Amniotic epithelial cell (primary cell): ENCODE results near the gene ZNF341.

Source experiments
- DNase-seq: peaks from one replicate; pipeline ENCODE4 v3.0.0-alpha.2; 2010; ENCODE audit warnings: low read depth

Gene ZNF341

DNA sequence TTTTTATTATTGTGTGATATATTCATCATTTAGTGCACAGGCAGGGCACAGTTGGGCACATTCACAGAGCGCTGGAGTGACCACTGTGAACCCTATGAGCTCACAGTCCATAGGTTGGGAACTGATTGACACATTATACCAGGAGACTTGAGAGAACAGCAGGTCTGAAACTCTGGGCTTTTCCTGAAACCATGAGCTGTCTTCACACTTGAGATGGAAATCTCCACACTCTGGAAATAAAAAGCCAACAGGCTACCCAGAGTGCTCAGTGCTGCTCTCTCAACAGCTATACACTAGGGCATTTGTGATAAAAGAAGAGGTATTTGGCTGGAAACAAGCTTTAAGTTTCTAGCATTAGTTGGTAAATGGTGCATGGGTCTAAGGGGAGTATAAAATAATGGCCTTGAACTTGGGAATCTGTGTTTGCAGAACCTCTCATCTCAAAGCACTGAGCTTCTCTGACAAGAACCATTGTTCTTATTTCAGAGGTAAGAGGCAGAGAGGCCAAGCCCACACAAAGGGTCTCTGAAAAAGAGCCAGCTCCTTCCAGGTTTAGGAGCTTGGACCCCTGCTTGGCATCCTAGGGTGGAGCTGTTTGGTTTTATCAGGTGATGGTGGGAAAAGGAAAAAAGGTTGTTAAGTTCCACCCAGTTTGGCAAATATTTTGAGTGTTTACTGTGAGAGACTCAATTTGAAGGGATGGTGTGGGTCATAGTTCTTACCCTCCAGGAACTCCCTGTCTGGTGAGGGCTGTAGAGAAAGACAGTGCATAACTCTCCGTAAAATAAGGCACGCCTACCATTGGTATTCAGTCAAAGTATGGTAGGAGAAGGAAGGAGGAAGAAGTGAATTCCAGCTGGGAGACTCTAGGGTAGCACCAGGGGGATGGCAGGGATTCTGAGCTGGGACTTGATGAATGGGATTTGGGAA, 93.8 kb downstream of the ZNF341 start:
- DNase-seq = no peak

DNA sequence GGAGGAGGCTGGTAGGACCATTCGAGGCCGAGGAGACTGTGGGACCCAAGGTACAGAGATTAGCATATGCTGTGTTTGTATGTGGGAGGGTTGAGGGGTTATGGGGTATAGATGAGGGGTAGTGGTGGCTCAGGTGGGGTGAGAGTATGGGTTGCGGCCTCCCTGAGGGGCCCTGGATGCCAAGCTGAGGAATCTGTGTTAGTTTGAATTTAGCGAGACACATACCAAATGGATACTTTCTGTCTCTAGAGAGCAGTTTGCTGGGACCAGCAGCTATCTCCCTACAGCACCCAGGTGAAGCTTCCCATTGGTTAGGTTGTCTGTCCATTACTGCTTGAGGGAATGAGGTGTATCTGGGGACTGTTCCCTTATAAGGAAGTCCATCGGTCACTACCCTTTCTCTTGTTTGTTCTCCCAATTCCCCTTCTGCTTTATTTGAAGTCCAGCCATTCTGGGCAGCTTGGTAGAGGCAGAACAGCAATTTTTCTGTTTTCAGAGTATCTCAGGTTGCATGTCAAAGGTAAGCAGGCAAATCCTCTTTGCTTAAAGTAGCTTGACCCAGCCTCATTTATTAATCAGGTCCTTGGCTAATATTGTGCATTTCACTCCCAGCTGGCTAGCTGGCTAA, 94.6 kb downstream of the ZNF341 start:
- DNase-seq = no peak

DNA sequence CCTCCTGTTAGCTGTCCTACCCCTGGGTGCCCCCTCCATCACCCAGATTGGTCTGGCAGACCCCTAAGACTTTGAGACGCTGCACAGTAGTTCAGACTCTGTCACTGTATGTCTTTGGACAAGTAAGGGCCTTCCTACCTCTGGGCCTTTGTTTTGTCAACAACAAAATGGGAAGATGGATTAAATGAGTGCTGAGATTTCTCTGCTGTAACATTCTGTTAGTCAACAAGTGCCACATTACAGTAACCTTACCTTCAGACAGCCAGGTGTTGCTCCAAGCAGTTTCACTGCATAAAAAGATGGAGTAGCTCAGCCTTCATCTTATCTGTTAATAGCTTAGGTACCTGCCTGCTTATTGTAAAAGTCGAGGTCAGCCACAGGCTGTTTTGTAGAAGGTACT, 95.3 kb downstream of the ZNF341 start:
- no peak for DNase-seq

DNA sequence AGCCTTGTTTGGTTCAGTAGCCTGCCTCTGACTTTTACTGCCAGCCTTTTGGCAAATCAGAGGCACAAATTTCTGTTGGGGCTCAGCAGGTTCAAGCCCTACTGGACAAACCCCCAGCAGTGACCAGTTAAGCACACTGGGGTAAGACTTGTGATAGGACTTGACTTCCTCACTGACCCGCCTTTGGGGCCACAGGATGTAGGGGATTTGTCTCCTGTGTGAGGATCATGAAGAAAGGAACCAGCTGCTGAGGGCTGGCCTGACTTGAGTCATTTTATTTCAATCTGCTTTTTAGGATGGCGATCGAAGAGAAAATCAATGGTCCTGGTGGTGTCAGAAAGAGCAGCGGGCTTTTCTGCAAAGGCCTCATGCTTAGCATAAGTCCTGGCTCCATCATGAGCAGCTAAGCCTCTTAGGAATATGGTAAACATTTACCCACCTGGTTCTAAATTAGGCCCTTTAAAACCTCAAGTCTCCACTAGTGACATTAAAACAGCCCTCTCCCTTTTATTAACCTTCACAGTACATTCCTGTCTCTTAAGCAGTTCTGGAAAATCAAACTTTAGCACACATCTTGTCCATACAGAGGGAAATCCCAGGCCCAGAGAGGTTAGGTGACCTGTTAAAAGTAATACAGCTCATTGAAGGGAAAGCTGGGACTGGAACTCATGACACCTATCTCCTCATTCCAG, 96.0 kb downstream of the ZNF341 start:
- DNase-seq = peak; percentile 29

DNA sequence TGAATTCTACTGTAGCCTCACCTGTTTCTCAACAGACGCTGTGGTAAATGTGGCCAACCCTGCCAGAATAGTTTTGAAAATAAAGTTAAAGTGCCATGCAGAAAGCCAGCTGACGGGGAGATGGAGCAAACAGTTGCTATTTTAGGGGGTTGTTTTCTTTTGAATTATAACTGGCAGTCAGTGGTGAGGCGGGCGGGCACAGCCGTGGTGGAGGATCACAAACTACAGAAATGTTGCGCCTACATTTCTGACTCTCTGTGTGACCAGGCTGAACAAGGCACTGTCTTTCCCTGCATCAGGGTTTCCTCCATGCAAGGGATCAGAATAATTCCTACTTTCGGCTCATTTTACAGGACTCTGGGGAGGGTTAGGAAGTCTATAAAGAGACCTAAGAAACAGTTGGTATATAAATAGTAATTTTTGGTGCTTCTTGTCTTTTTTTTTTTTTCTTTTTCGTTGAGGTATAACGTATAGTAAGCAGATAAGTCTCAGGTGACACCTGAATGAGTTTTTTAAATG, 96.6 kb downstream of the ZNF341 start:
- no peak for DNase-seq

DNA sequence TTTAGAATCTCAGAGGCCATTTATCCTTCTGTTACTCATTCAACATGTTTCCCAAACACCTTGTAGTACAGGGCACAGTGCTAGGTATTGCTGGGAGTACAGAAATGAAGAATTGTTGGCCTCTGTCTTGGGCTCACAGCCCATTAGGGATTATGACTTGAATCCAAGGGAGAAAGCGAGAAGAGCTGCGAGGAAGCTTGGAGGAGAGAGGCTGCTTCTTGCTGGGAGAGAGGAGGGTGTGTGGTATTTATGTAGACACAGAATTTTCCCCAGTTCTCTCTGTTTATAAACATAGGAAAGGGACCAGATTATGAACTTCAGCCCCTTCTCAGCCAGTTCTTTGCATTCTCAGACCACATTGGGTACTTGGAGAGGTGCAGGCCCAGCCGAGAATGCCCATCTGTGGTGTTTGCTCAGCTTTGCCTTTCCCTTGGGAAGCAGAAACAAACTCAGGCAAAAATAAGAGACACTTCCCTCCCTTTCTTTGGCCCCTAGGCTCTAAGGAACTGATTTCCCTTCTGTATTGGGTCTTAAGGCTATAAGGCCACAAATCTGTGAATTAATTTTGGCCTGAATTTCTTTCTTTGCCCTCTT, 97.3 kb downstream of the ZNF341 start:
- peak; percentile 61 for DNase-seq

DNA sequence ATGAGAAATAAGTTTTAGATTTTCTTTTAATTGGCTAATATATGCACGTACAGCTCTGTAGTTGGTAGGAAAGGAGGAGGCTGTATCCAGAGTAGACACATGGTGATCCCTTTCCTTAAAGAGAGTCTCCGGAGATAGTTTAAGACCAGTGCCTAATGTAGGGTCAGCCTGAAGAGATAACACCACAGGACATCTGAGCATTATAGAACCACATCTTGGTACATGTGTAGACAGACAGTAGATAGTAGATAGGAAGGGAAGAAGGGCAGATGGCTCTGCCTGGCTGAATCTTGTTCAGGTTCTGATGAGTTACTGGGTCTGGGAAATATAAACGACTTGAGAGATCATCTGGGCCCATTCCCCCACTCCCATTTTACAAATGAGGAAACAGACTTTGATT, 97.8 kb downstream of the ZNF341 start:
- no peak for DNase-seq

DNA sequence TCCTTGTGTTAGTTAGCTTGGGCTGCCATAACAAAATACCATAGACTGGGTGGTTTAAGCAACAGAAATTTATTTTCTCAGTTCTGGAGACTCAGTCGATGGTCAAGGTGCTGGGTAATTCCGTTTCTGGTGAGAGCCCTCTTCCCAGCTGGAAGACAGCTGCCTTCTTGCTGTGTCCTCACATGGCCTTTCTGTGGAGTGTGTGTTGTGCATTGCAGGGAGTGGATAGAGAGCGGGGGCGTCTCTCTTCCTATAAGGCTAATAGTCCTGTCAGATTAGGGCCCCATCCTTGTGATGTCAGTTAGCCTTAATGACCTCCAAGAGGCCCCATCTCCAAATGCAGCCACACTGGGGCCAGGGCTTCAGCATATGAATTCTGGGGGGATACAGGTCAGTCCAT, 98.6 kb downstream of the ZNF341 start:
- DNase-seq = peak; percentile 54

DNA sequence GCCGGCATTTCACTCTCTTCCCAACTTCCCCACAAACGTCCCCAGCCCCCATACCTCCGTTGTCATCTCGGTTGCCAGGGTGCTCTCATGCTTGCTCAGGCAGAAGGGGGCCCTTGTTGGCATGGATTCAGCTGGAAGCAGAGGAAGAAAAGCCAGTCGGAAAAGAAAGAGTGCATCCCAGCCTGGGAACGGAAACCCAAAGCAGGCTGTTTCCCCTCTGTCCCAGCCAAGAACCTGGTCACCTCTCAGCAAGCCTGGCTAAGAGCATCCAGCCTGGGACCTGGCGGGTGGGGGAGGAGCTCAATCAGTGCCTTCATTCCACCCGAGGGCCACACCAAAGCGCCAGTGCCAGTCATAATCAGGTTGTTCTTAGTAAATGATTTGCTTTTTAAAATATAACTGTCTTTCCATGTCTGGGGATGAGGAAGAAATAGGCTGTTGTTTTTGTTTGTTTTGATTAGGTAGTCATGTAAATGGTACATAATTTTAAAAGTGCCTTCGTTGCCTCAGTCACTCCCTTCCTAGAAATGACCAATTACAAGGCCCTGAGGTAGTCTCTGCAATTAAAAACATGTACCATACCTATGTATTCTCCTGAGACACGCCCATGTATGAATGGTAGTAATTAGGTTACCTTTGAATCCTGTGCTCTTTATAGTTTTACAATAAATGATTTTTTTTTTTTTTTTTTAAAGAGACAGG, 100.5 kb downstream of the ZNF341 start:
- no peak for DNase-seq

DNA sequence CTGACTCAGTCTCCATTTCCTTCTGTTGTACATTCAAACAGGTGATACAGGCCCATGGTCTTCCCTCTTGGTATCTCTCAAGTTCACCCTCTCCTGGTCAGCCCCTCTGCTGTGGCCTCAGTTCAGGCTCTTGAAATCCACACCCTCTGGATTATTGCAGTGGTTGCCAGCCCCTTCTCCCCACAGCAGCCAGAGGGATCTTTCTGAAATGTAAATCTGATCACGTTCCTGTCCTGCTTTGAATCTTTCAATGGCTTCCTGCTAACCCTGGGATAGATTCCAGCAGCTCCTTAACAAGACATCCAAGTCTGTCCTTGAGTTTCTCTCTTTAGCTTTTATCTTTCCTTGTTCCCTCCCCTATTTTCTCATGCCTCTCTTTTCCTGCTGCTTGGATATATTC, 101.5 kb downstream of the ZNF341 start:
- no peak for DNase-seq

DNA sequence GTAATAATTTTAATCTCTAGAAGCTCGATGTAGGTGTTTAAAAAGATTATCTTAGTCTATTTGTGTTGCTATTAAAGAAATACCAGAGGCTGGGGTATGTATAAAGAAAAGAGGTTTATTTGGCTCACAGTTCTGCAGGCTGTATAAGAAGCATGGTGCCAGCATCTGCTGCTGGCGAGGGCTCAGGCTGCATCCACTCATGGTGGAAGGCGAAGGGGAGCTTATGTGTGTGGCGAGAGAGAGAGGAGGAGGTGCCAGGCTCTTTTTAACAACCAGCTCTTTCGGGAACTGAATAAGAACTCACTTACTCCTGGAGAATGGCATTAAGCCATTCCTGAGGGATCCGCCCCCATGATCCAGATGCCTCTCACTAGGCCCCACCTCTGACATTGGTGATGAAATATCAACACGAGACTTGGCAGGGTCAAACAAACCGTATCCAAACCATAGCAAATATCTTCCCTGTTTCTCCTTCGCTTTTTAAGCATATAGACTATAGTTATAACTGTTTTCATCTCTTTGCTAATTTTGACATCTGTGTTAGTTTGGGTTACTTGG, 103.9 kb downstream of the ZNF341 start:
- peak; percentile 64 for DNase-seq

DNA sequence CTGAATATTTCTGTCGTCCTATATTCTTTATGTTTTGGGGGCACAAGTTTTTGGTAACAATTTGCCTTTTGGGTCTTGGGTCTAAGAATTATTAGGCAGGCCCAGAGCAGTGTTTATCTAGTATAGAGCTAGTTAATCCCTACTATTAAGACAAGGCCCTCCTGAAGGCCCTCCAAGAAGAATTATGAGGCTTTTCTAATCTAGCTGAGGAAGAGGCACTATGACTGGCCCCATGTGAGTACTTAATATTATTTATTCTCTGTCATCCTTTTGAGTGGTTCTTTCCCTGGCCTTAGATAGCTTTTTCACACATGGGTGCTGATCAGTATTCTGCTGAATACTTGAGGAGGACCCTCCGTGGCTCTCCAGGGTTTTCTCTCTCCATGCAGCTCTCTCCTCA, 104.5 kb downstream of the ZNF341 start:
- DNase-seq = no peak

DNA sequence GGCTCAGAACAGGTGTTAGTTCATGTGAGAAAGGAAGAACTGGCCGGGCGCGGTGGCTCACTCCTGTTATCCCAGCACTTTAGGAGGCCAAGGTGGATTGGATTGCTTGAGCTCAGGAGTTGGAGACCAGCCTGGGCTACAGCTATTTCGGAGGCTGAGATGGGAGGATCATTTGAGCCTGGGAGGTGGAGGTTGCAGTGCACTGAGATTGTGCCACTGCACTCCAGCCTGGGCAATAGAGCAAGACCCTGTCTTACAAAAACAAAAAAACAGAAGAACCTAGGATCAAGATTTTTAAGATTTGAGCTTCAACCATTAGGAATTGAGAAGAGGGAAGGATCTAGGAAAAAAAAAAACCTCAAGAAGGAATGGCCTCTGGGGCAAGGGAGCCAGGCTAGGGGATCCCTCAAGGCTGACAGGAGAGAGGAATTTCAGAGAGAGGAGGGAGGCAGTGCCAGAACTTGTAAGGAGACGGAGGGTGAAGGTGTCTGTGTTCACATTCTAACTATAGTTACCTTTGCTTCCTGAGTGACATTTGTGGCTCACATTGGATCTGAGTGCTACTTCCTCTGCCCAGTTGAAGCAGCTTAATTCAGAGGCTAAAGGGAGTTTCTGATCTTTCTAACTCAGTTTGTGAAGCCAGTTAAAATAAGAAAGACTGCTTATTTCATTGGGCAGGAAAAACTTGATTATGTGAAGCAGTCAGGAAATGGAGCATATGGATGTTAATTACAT, 105.5 kb downstream of the ZNF341 start:
- no peak for DNase-seq

DNA sequence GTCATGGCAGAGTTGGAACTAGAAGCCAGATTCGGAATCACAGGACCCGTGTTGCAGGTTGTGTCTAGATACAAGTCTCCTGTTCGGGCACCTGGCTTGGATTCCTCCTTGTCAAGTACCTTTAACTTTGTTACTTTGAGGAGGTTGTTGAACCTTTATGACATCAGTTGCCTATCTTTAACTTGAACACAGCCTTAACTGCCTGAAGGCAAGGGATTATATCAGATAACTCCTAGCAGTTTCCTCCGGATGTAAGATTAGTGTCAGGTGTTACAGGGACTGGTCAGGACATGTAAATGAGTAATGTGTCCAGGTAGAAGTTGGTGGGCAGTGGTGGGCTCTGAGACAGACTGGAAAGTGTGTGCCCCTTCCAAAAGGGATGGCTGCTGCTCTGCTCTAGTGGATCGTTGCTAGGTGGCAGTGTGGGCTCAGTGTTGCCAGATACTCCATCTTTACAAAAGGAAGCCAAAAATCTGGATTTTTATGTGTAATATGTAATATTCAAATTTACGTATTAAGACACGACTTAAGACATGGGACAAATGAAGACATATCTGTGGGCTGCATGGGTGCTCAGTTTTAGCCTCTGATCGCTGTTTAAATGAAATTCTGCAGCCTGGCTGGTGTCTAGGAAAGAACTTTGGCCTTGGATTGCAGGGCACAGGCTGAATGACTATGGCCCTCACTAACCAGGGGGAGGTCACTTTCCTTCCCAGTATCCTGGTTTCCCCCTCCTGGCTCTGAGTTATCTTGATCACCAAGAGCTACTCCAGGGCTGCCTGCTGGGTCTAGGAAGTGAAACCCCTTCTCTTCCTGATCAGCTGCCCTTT, 106.5 kb downstream of the ZNF341 start:
- no peak for DNase-seq

DNA sequence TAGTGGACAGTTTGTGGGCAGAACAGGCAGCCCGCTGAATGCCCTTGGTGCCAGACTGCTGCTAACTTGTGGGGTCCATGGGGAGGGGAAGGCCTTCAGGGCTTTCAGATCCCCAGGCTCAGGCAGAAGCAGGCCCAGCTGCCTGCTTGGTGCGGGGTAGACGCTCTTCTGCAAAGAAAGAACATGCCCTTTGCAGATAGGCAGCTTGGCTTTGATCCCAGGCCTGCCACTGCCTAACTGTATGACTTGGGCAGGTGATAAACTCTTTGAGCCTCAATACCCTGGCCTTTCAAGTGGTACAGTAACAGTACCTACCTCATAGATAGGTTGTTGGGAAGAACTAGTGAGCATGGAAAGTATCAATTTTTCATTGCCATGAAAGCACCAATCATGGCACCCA, 107.8 kb downstream of the ZNF341 start:
- DNase-seq = peak; percentile 21

DNA sequence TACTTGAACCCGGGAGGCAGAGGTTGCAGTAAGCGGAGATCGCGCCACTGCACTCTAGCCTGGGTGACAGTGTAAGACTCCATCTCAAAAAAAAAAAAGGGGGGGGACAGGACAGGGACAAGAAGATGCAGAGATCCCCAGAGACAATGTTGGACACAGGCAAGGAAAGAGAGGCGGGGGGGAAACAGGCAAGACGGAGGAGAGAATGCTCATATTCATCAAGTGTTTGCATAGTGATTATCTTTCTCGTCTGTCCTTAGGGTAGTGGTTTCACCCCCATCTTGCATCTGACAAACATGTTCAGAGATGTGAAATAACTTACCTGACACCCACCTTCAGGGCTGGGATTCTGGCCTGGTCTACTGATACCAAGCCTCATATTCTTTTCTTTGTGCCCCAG, 108.4 kb downstream of the ZNF341 start:
- no peak for DNase-seq

DNA sequence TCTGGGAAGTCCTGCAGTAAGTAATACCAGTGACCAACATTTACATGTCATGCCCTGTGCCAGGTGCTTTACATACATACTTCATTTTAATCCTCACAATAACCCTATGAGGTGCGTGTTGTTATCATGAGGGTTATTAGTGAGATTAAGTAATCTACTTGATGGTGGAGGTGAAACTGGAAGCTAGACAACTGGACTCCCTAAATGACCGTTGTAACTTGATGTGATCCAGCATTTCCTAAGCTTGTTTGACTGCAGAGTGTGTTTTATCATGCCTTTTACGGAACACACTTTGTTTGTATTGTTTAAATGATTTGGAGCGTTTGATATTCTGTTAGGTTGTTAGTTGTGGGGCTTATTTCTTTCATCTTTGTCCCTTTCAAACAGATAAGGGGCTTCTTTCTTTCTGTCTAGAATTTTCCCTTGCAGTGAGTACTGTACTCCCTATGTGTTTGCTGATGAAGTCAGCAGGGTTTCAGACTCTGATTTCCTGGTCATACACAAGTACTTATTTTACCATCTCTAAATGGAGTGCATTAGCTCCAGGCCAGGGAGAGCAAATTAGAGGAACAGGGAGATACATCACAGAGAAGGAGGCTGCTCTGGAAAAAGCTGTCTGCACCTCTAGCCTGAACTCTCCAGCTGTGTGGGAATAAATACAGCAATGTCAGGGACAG, 109.1 kb downstream of the ZNF341 start:
- DNase-seq = no peak

DNA sequence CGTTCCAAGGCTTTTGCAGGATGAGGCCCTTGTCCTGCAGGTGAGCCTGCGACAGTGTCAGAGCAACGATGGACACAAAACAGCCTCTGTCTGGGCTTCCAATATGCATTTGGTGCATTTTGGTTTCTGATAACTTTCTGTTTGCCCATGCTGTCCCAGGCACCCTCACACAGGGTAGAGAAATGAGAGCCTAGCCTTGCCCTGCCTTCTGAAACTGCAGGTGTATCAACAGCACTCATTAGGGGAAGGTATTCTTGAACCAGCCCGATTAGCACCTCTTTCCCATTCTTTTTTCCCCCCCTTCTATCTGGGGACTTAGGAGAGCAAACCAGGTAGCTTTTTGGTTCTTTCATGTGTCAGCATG, 109.6 kb downstream of the ZNF341 start:
- DNase-seq = no peak
